IMR-90 (cell line): ENCODE data around the gene MECP2. TPM values are rescaled to one million over a fixed set of nuclear protein-coding genes. Genes with fewer than 3 reads are reported as not detected.

Experiments used
- ATAC-seq: fragments of 200-7000 bp; cut with Tn5 transposase; 2 replicates; pipeline ENCODE4 v1.9.1; 2020; ENCODE audit warnings: low read depth, mild to moderate bottlenecking, moderate library complexity
- BruUV-seq: library from RNA; stranded (reverse); fragments of 400-500 nt; replicated peaks from 2 replicates; lab custom pipeline; 2021; lab: Mats Ljungman, UMichigan
- CTCF ChIA-PET: fragments of 300-600 bp; formaldehyde crosslinking; extraction: SDS; loops from one replicate; lab custom pipeline; 2021; ENCODE audit warnings: antibody characterized with exemption; lab: Yijun Ruan, JAX
- POLR2A ChIA-PET: fragments of 300-600 bp; sonication (Branson Sonifier 250); formaldehyde crosslinking; loops from one replicate; lab custom pipeline; 2022; ENCODE audit warnings: antibody characterized with exemption; ENCODE audit not compliant: unreplicated experiment; lab: Charles Lee
- DNase-seq: peaks from one replicate; pipeline ENCODE4 v3.0.0; 2013
- H2AFZ ChIP-seq: replicated peaks from 2 replicates; pipeline ENCODE3; 2013; ENCODE audit warnings: low read length, mild to moderate bottlenecking; ENCODE audit not compliant: poor library complexity
- H2AK5ac ChIP-seq: 2 replicates; pipeline ENCODE4 v1.6.1; 2013; ENCODE audit warnings: low read depth, low read length, inconsistent platforms
- H2AK9ac ChIP-seq: replicated peaks from 2 replicates; pipeline ENCODE3; 2013; ENCODE audit warnings: mild to moderate bottlenecking, low read depth, low read length, moderate library complexity; ENCODE audit not compliant: poor library complexity
- H2BK120ac ChIP-seq: 2 replicates; pipeline ENCODE4 v1.6.1; 2013; ENCODE audit warnings: low read depth, low read length, inconsistent platforms
- H2BK15ac ChIP-seq: 3 replicates; pipeline ENCODE4 v1.6.1; 2013; ENCODE audit warnings: low read depth, low read length, inconsistent platforms
- H2BK20ac ChIP-seq: 2 replicates; pipeline ENCODE4 v1.6.1; 2013; ENCODE audit warnings: low read depth, mild to moderate bottlenecking, inconsistent platforms, low read length, moderate library complexity
- H2BK5ac ChIP-seq: 2 replicates; pipeline ENCODE4 v1.6.1; 2013; ENCODE audit warnings: mild to moderate bottlenecking, low read depth, low read length, inconsistent platforms; ENCODE audit not compliant: poor library complexity, severe bottlenecking
- H3K14ac ChIP-seq: replicated peaks from 2 replicates; pipeline ENCODE4 v1.6.1; 2013; ENCODE audit warnings: low read depth, low read length, inconsistent platforms
- H3K18ac ChIP-seq: 2 replicates; pipeline ENCODE4 v1.6.1; 2013; ENCODE audit warnings: low read depth, low read length, control low read depth
- H3K23ac ChIP-seq: 2 replicates; pipeline ENCODE4 v1.6.1; 2013; ENCODE audit warnings: low read depth, low read length, inconsistent platforms
- H3K27ac ChIP-seq: 2 replicates; pipeline ENCODE4 v1.5.1; 2013; ENCODE audit warnings: mild to moderate bottlenecking, control low read depth, low read length; ENCODE audit not compliant: insufficient read depth
- H3K27me3 ChIP-seq: 2 replicates; pipeline ENCODE4 v1.6.1; 2013; ENCODE audit warnings: low read length; ENCODE audit not compliant: control insufficient read depth, insufficient read depth
- H3K36me3 ChIP-seq: 2 replicates; pipeline ENCODE4 v1.6.1; 2013; ENCODE audit warnings: low read length, mixed read lengths; ENCODE audit not compliant: control insufficient read depth, insufficient read depth
- H3K4ac ChIP-seq: 2 replicates; pipeline ENCODE4 v1.6.1; 2013; ENCODE audit warnings: low read depth, low read length, inconsistent platforms
- H3K4me1 ChIP-seq: 2 replicates; pipeline ENCODE4 v1.6.1; 2013; ENCODE audit warnings: low read length, mixed read lengths; ENCODE audit not compliant: control insufficient read depth, insufficient read depth
- H3K4me2 ChIP-seq: 2 replicates; pipeline ENCODE4 v1.6.1; 2013; ENCODE audit warnings: low read depth, mild to moderate bottlenecking, control low read depth, low read length, moderate library complexity
- H3K4me3 ChIP-seq: 2 replicates; pipeline ENCODE4 v1.5.1; 2013; ENCODE audit warnings: low read depth, mild to moderate bottlenecking, control low read depth, low read length, moderate library complexity; ENCODE audit not compliant: insufficient read depth
- H3K56ac ChIP-seq: 2 replicates; pipeline ENCODE4 v1.6.1; 2013; ENCODE audit warnings: low read length, inconsistent platforms; ENCODE audit not compliant: insufficient read depth; ENCODE audit errors: extremely low read depth
- H3K79me1 ChIP-seq, 2 experiments: 2 replicates each; pipeline ENCODE4 v1.6.1; 2013; ENCODE audit warnings: low read length in 2 of 2, inconsistent platforms in 1 of 2, low read depth in 1 of 2
- H3K9ac ChIP-seq: 2 replicates; pipeline ENCODE4 v1.6.1; 2013; ENCODE audit warnings: low read depth, low read length, control low read depth
- H3K9me1 ChIP-seq: 2 replicates; pipeline ENCODE4 v1.6.1; 2013; ENCODE audit warnings: low read length, inconsistent platforms; ENCODE audit not compliant: insufficient read depth
- H3K9me3 ChIP-seq: 2 replicates; pipeline ENCODE4 v1.6.1; 2013; ENCODE audit warnings: low read length; ENCODE audit not compliant: control insufficient read depth, insufficient read depth
- H4K20me1 ChIP-seq: 2 replicates; pipeline ENCODE4 v1.6.1; 2013; ENCODE audit warnings: low read length, inconsistent platforms; ENCODE audit not compliant: insufficient read depth
- H4K5ac ChIP-seq: 2 replicates; pipeline ENCODE4 v1.6.1; 2013; ENCODE audit warnings: mild to moderate bottlenecking, low read depth, low read length, control low read depth
- H4K8ac ChIP-seq, 2 experiments: 2 replicates each; pipeline ENCODE4 v1.6.1; 2013; ENCODE audit warnings: low read depth in 2 of 2, low read length in 2 of 2, control low read depth in 1 of 2, inconsistent platforms in 1 of 2
- H4K91ac ChIP-seq: 2 replicates; pipeline ENCODE4 v1.6.1; 2013; ENCODE audit warnings: low read depth, low read length, inconsistent platforms; ENCODE audit not compliant: insufficient read depth
- BHLHE40 ChIP-seq: fragments of 150-350 bp; IDR thresholded peaks from 2 replicates; pipeline ENCODE4 v1.6.1; 2016; ENCODE audit warnings: mild to moderate bottlenecking, low read depth, low read length
- CEBPB ChIP-seq: IDR thresholded peaks from 2 replicates; pipeline ENCODE4 v1.6.1; 2012; ENCODE audit warnings: low read depth, low read length, improper control_type of control experiment
- CHD1 ChIP-seq: IDR thresholded peaks from 2 replicates; pipeline ENCODE4 v1.6.1; 2012; ENCODE audit warnings: low read depth, low read length, improper control_type of control experiment
- CTCF ChIP-seq: conservative IDR thresholded peaks from 2 replicates; pipeline ENCODE4 v1.5.1; 2012; ENCODE audit warnings: mild to moderate bottlenecking, low read depth, low read length, improper control_type of control experiment
- ELK1 ChIP-seq: fragments of 150-350 bp; IDR thresholded peaks from 2 replicates; pipeline ENCODE4 v1.6.1; 2016; ENCODE audit warnings: low read depth, mild to moderate bottlenecking, low read length, moderate library complexity, borderline replicate concordance
- FOS ChIP-seq: fragments of 150-350 bp; IDR thresholded peaks from 2 replicates; pipeline ENCODE4 v1.6.1; 2016; ENCODE audit warnings: low read depth, low read length
- MAFK ChIP-seq: IDR thresholded peaks from 2 replicates; pipeline ENCODE4 v1.6.1; 2012; ENCODE audit warnings: low read depth, low read length, improper control_type of control experiment
- MAZ ChIP-seq: IDR thresholded peaks from 2 replicates; pipeline ENCODE4 v1.6.1; 2012; ENCODE audit warnings: low read depth, mild to moderate bottlenecking, low read length, improper control_type of control experiment, moderate library complexity, borderline replicate concordance
- MXI1 ChIP-seq: IDR thresholded peaks from 2 replicates; pipeline ENCODE4 v1.6.1; 2012; ENCODE audit warnings: low read depth, mild to moderate bottlenecking, low read length, moderate library complexity, borderline replicate concordance
- NFE2L2 ChIP-seq: fragments of 150-350 bp; IDR thresholded peaks from 2 replicates; pipeline ENCODE4 v1.6.1; 2016; ENCODE audit warnings: low read depth, mild to moderate bottlenecking, low read length
- POLR2A ChIP-seq: IDR thresholded peaks from 2 replicates; pipeline ENCODE4 v1.6.1; 2012; ENCODE audit warnings: mild to moderate bottlenecking, low read depth, low read length
- RAD21 ChIP-seq: IDR thresholded peaks from 2 replicates; pipeline ENCODE4 v1.6.1; 2012; ENCODE audit warnings: low read length, improper control_type of control experiment
- RCOR1 ChIP-seq: IDR thresholded peaks from 2 replicates; pipeline ENCODE4 v1.6.1; 2012; ENCODE audit warnings: mild to moderate bottlenecking, low read length, improper control_type of control experiment; ENCODE audit not compliant: insufficient replicate concordance
- RFX5 ChIP-seq: IDR thresholded peaks from 2 replicates; pipeline ENCODE4 v1.8.0; 2012; ENCODE audit warnings: low read depth, mild to moderate bottlenecking, low read length, moderate library complexity
- SMC3 ChIP-seq: fragments of 150-350 bp; IDR thresholded peaks from 2 replicates; pipeline ENCODE4 v1.6.1; 2016; ENCODE audit warnings: low read depth, mild to moderate bottlenecking, antibody characterized with exemption, low read length, moderate library complexity
- USF2 ChIP-seq: fragments of 150-350 bp; IDR thresholded peaks from 2 replicates; pipeline ENCODE4 v1.6.1; 2017; ENCODE audit warnings: mild to moderate bottlenecking, antibody characterized with exemption, low read length, low read depth
- WGBS, 2 experiments: methylation state at CpG; one replicate each; pipeline versions ENCODE4 v1.1.5 to v1.1.7; 2013; ENCODE audit warnings: missing lambda C conversion rate in 2 of 2; ENCODE audit not compliant: insufficient read length in 1 of 2; ENCODE audit errors: extremely low coverage in 2 of 2; 5-methylcytosine and 5-hydroxymethylcytosine counted together
- dilution Hi-C: fragments of 300-500 bp; cut with HindIII; formaldehyde crosslinking; loops from one replicate; pipeline ENCODE4 v1.14.3; 2018; ENCODE audit warnings: low sequenced_read_pairs; ENCODE audit not compliant: unreplicated experiment
- in situ Hi-C: fragments of 300-500 bp; cut with MboI; formaldehyde crosslinking; loops from 3 replicates; pipeline ENCODE4 v1.14.3; 2019; ENCODE audit warnings: low sequenced_read_pairs, inconsistent platforms, mixed read lengths
- intact Hi-C: fragments of 100-400 bp; cut with micrococcal nuclease; formaldehyde crosslinking; loops from 2 replicates; pipeline ENCODE4 v1.10.0; 2022
- polyA plus RNA-seq, 3 experiments: library from polyadenylated mRNA; depleted of rRNA; stranded (reverse); fragments of >200 nt; gene quantifications; 2 replicates each; pipeline ENCODE4 v1.2.3, GENCODE V29; 2012; ENCODE audit warnings: low replicate concordance in 1 of 3
- total RNA-seq: library from RNA; depleted of rRNA; stranded (reverse); fragments of >200 nt; gene quantifications from 2 replicates; pipeline ENCODE4 v1.2.3, GENCODE V29; 2012

Gene MECP2
- total and polyA plus RNA-seq, 2 of the 4 experiments (the other 2 are of a cell fraction): 8.4 to 10.1 TPM

GRCh38 chrX:153974726-153975286 is 122.7 kb downstream of the MECP2 start:
- WGBS, 2 experiments: 80% methylated on average over 1 of the region's 3 CpGs; no CpG with 5 or more reads in 1 of the 2 experiments
- Histone ChIP-seq H3K79me1 (peaks cover 14 to 21% of the 10 kb centered on the region in 2 experiments; a peak in 2 of 4 replicates), H2BK15ac (no peak overlapping the region), H2BK120ac (no peak overlapping the region), H2AK9ac (no peak overlapping the region), H2AFZ (no peak overlapping the region), H3K4me2 (no peak overlapping the region), H3K9ac (no peak overlapping the region), H4K5ac (no peak overlapping the region), H2BK5ac (no peak overlapping the region), H3K14ac (no peak overlapping the region), H2AK5ac (no peak overlapping the region), H3K4me1 (peaks cover 6% of the 10 kb centered on the region; the same call in 1 of the 2 replicates), H3K27ac (no peak overlapping the region), H3K4me3 (no peak overlapping the region), H3K18ac (no peak overlapping the region), H3K56ac (no peak overlapping the region), H4K20me1 (peaks cover 10% of the 10 kb centered on the region), H3K36me3 (no peaks in the 10 kb centered on the region), H3K9me1 (peaks cover 3% of the 10 kb centered on the region; the same call in 1 of the 2 replicates), H2BK20ac (no peak overlapping the region), H3K4ac (no peak overlapping the region), H4K91ac (no peak overlapping the region), H4K8ac (no peak overlapping the region), H3K23ac (no peak overlapping the region; the same call in 1 of the 2 replicates), H3K9me3 (no peaks in the 10 kb centered on the region), H3K27me3 (no peaks in the 10 kb centered on the region)
- TF ChIP-seq FOS (no peak), MAFK (no peak), CTCF (no peak), POLR2A (no peak), ELK1 (no peak), CHD1 (no peak), RCOR1 (no peak), SMC3 (no peak), USF2 (no peak), MAZ (no peak), RFX5 (no peak), CEBPB (no peak), NFE2L2 (no peak), MXI1 (no peak), BHLHE40 (no peak), RAD21 (no peak)
- POLR2A ChIA-PET: interaction anchor here (0.5 kb wide), 1 partner anchor 452 kb away, joined by 11 read pairs; no protein-coding TSS in a partner anchor
- dilution Hi-C loops (no loop called here), in situ Hi-C loops (no loop called here), intact Hi-C loops (no loop called here)
- ATAC-seq (no peak), DNase-seq (no peak)
- CTCF ChIA-PET: no interaction called here
- no TSS peak for BruUV-seq
